ENCODE results near the gene DDX3X.

GRCh38 chrX:41344053-41344452 is 10.1 kb downstream of the DDX3X start:
- no peak for TF ChIP-seq POLR2A (IDR thresholded peaks at IDR 0.05; ENCODE audit: low read depth, low read length)
- TF ChIP-seq, protein P1, sequence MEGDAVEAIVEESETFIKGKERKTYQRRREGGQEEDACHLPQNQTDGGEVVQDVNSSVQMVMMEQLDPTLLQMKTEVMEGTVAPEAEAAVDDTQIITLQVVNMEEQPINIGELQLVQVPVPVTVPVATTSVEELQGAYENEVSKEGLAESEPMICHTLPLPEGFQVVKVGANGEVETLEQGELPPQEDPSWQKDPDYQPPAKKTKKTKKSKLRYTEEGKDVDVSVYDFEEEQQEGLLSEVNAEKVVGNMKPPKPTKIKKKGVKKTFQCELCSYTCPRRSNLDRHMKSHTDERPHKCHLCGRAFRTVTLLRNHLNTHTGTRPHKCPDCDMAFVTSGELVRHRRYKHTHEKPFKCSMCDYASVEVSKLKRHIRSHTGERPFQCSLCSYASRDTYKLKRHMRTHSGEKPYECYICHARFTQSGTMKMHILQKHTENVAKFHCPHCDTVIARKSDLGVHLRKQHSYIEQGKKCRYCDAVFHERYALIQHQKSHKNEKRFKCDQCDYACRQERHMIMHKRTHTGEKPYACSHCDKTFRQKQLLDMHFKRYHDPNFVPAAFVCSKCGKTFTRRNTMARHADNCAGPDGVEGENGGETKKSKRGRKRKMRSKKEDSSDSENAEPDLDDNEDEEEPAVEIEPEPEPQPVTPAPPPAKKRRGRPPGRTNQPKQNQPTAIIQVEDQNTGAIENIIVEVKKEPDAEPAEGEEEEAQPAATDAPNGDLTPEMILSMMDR (conservative IDR thresholded peaks at IDR 0.05; ENCODE audit: low read depth, low read length) = no peak
- no peak for TF ChIP-seq CHD1 (IDR thresholded peaks at IDR 0.05; ENCODE audit: low read depth, low read length)

Measured in IMR-90 (cell line).